Keratinocyte (primary cell): ENCODE results near the gene AGAP1. TPM values are rescaled to one million over a fixed set of nuclear protein-coding genes. Genes with fewer than 3 reads are reported as not detected.

Experiments used
- DNase-seq: peaks from one replicate; pipeline ENCODE4 v3.0.0-alpha.2; 2011; ENCODE audit warnings: low read depth, missing footprints, low spot score
- FAIRE-seq: peaks from 2 replicates; lab custom pipeline; 2011; peaks lifted over from hg19 to GRCh38; lab: Jason Lieb, UNC
- H2AFZ ChIP-seq: 2 replicates; pipeline ENCODE4 v1.6.0; 2012; ENCODE audit warnings: low read length, control low read depth, inconsistent platforms; ENCODE audit not compliant: control insufficient read depth
- H3K27ac ChIP-seq: 2 replicates; pipeline ENCODE4 v1.5.1; 2011; ENCODE audit warnings: low read length; ENCODE audit not compliant: control insufficient read depth, insufficient read depth
- H3K27me3 ChIP-seq: 3 replicates; pipeline ENCODE4 v1.6.0; 2011; ENCODE audit warnings: low read length; ENCODE audit not compliant: control insufficient read depth, insufficient read depth; ENCODE audit errors: extremely low read depth
- H3K36me3 ChIP-seq, 2 experiments: 2 replicates in 1 of 2; 3 replicates in 1 of 2; pipeline ENCODE4 v1.5.1; 2011; ENCODE audit warnings: low read length in 2 of 2, mild to moderate bottlenecking in 1 of 2; ENCODE audit not compliant: control insufficient read depth in 2 of 2, insufficient read depth in 2 of 2; ENCODE audit errors: extremely low read depth in 1 of 2
- H3K4me1 ChIP-seq: 3 replicates; pipeline ENCODE4 v1.5.1; 2011; ENCODE audit warnings: low read length; ENCODE audit not compliant: control insufficient read depth, insufficient read depth; ENCODE audit errors: extremely low read depth
- H3K4me2 ChIP-seq: 3 replicates; pipeline ENCODE4 v1.6.0; 2011; ENCODE audit warnings: low read depth, low read length; ENCODE audit not compliant: control insufficient read depth, insufficient read depth; ENCODE audit errors: extremely low read depth
- H3K4me3 ChIP-seq, 3 experiments: fragments of 200-600 bp in 1 of 3; sonication (generic) in 1 of 3; 2 replicates in 2 of 3; 3 replicates in 1 of 3; pipeline ENCODE4 v1.5.1; 2011 to 2016; ENCODE audit warnings: low read length in 3 of 3, mild to moderate bottlenecking in 3 of 3, control low read depth in 2 of 3, inconsistent platforms in 1 of 3, low read depth in 1 of 3, mixed read lengths in 1 of 3, mixed run types in 1 of 3, moderate library complexity in 1 of 3; ENCODE audit not compliant: control insufficient read depth in 2 of 3, insufficient read depth in 2 of 3; ENCODE audit errors: extremely low read depth in 1 of 3
- H3K79me2 ChIP-seq: 2 replicates; pipeline ENCODE4 v1.6.0; 2012; ENCODE audit warnings: low read length; ENCODE audit not compliant: control insufficient read depth, insufficient read depth
- H3K9ac ChIP-seq: 3 replicates; pipeline ENCODE4 v1.6.0; 2011; ENCODE audit warnings: low read length; ENCODE audit not compliant: control insufficient read depth, insufficient read depth; ENCODE audit errors: extremely low read depth
- H3K9me1 ChIP-seq: 3 replicates; pipeline ENCODE4 v1.6.0; 2011; ENCODE audit warnings: low read length; ENCODE audit not compliant: control insufficient read depth, insufficient read depth; ENCODE audit errors: extremely low read depth
- H3K9me3 ChIP-seq: 2 replicates; pipeline ENCODE4 v1.5.1; 2012; ENCODE audit warnings: low read depth, low read length; ENCODE audit not compliant: control insufficient read depth
- H4K20me1 ChIP-seq: 3 replicates; pipeline ENCODE4 v1.6.0; 2011; ENCODE audit warnings: low read length; ENCODE audit not compliant: control insufficient read depth, insufficient read depth; ENCODE audit errors: extremely low read depth
- CTCF ChIP-seq, 3 experiments: IDR thresholded peaks in 1 of 3; conservative IDR thresholded peaks in 1 of 3; optimal IDR thresholded peaks in 1 of 3; 2 replicates in 2 of 3; 3 replicates in 1 of 3; pipeline versions ENCODE3 to v1.5.1; 2011; ENCODE audit warnings: low read length in 3 of 3, mild to moderate bottlenecking in 3 of 3, moderate library complexity in 2 of 3, control low read depth in 1 of 3, inconsistent platforms in 1 of 3; ENCODE audit not compliant: insufficient read depth in 2 of 3; ENCODE audit errors: extremely low read depth in 1 of 3
- EZH2 ChIP-seq: IDR thresholded peaks from one replicate; pipeline ENCODE4 v1.6.1; 2012; ENCODE audit warnings: inconsistent platforms, mild to moderate bottlenecking, low read length, moderate library complexity
- dilution Hi-C: fragments of 300-500 bp; cut with MboI; formaldehyde crosslinking; loops from one replicate; pipeline ENCODE4 v1.7.0; 2020; ENCODE audit warnings: low sequenced_read_pairs; ENCODE audit not compliant: extremely low pct_ligation_motif_present
- polyA plus RNA-seq, 5 experiments: library from polyadenylated mRNA; depleted of rRNA in 3 of 5; stranded (reverse) in 3 of 5; stranded (forward) in 1 of 5; unstranded in 1 of 5; fragments of >200 nt; gene quantifications; 1 replicate in 1 of 5; 2 replicates in 3 of 5; 3 replicates in 1 of 5; pipeline versions ENCODE4 v1.2.1 to v1.2.3, GENCODE V29; 2011 to 2012; ENCODE audit warnings: missing spikeins in 2 of 5, low read depth in 1 of 5, low replicate concordance in 1 of 5

The AGAP1 gene
- polyA plus RNA-seq, 1 donor (not counting 4 experiments of a cell fraction or from before 2014, with no cell fraction given) = 12.6 TPM

GRCh38 chr2:235699576-235699975 lies 205.7 kb downstream of the AGAP1 start:
- no peaks in the 10 kb centered on the region for H3K9me3 ChIP-seq
- H3K4me3 ChIP-seq = no peak overlapping the region
- peaks cover 13% of the 10 kb centered on the region for H3K79me2 ChIP-seq
- no peak overlapping the region for H3K9ac ChIP-seq
- FAIRE-seq = no peak
- no peak overlapping the region for H3K4me2 ChIP-seq
- TF ChIP-seq CTCF (optimal IDR thresholded peaks at IDR 0.05 in 1 of 3, IDR thresholded peaks at IDR 0.05 in 1 of 3, conservative IDR thresholded peaks at IDR 0.05 in 1 of 3; ENCODE audit: extremely low read depth in 1 of 3, insufficient read depth in 2 of 3, low read length in 3 of 3) = no peak
- no peak for TF ChIP-seq EZH2
- no peak overlapping the region for H3K27ac ChIP-seq
- peaks cover 2% of the 10 kb centered on the region for H3K9me1 ChIP-seq
- no peaks in the 10 kb centered on the region for H3K27me3 ChIP-seq
- H3K4me1 ChIP-seq = peaks cover 7% of the 10 kb centered on the region
- H3K36me3 ChIP-seq = no peaks in the 10 kb centered on the region
- H2AFZ ChIP-seq = no peak overlapping the region
- no peaks in the 10 kb centered on the region for H4K20me1 ChIP-seq
- dilution Hi-C loops = no loop called here
- DNase-seq = no peak

- FAIRE-seq (no peak), DNase-seq (no peak)
- Histone ChIP-seq H2AFZ (no peak overlapping the region), H3K4me2 (no peak overlapping the region), H3K27ac (no peak overlapping the region), H4K20me1 (no peaks in the 10 kb centered on the region), H3K9me1 (peaks cover 4% of the 10 kb centered on the region), H3K27me3 (no peaks in the 10 kb centered on the region), H3K36me3 (no peaks in the 10 kb centered on the region), H3K79me2 (peaks cover 13% of the 10 kb centered on the region), H3K4me3 (no peak overlapping the region), H3K9ac (no peak overlapping the region), H3K9me3 (no peaks in the 10 kb centered on the region), H3K4me1 (peaks cover 7% of the 10 kb centered on the region)
- no peak for TF ChIP-seq CTCF (optimal IDR thresholded peaks at IDR 0.05 in 1 of 3, IDR thresholded peaks at IDR 0.05 in 1 of 3, conservative IDR thresholded peaks at IDR 0.05 in 1 of 3; ENCODE audit: extremely low read depth in 1 of 3, insufficient read depth in 2 of 3, low read length in 3 of 3)
- TF ChIP-seq EZH2 = no peak
- dilution Hi-C loops = no loop called here
Measured at GRCh38 chr2:235701206-235701981, 207.6 kb downstream of the AGAP1 start.
